Prostate gland (tissue), 2 donors: ENCODE results near the gene FHDC1. TPM values are rescaled to one million over a fixed set of nuclear protein-coding genes. Genes with fewer than 3 reads are reported as not detected.

Experiments
- DNase-seq: peaks from one replicate; pipeline ENCODE4 v3.0.0-alpha.2; 2019; ENCODE audit warnings: low spot score
- H3K27ac ChIP-seq, 2 donors: fragments of 200-600 bp; sonication (generic); 2 replicates each; pipeline ENCODE4 v1.5.1; 2017 to 2019
- H3K27me3 ChIP-seq: fragments of 200-600 bp; sonication (generic); replicated peaks from 2 replicates; pipeline ENCODE4 v1.5.1; 2019; ENCODE audit not compliant: insufficient read depth
- H3K36me3 ChIP-seq, 2 donors: fragments of 200-600 bp; sonication (generic); 1 replicate in 1 of 2; 2 replicates in 1 of 2; pipeline versions ENCODE4 v1.5.1 to v1.8.1; 2017 to 2019
- H3K4me1 ChIP-seq: fragments of 200-600 bp; sonication (generic); replicated peaks from 2 replicates; pipeline ENCODE4 v1.5.1; 2019
- H3K4me3 ChIP-seq, 2 donors: fragments of 200-600 bp; sonication (generic); 2 replicates each; pipeline ENCODE4 v1.5.1; 2017 to 2019
- H3K9me3 ChIP-seq: fragments of 200-600 bp; sonication (generic); 2 replicates; pipeline ENCODE4 v1.5.1; 2017
- POLR2A ChIP-seq: fragments of 450-650 bp; IDR thresholded peaks from one replicate; pipeline ENCODE4 v1.6.1; 2016; ENCODE audit warnings: antibody characterized with exemption, mild to moderate bottlenecking
- POLR2AphosphoS5 ChIP-seq: sonication (generic); formaldehyde crosslinking; IDR thresholded peaks from one replicate; pipeline ENCODE4 v1.6.1; 2017; ENCODE audit warnings: antibody characterized with exemption
- WGBS: methylation state at CpG from one replicate; pipeline ENCODE4 v1.1.5; 2018; 5-methylcytosine and 5-hydroxymethylcytosine counted together
- intact Hi-C: fragments of 100-400 bp; cut with DNase I; formaldehyde crosslinking; loops from one replicate; pipeline ENCODE4 v1.14.2; 2022
- total RNA-seq, 2 donors: library from RNA; depleted of rRNA; stranded (reverse); fragments of >200 nt; gene quantifications; one replicate each; pipeline ENCODE4 v1.1.0, GENCODE V29; 2016
- TF ChIP-seq, protein P1 (sequence below), 4 experiments: fragments of 200-600 bp in 2 of 4; fragments of 450-650 bp in 2 of 4; sonication (generic) in 2 of 4; IDR thresholded peaks; 1 replicate in 3 of 4; 2 replicates in 1 of 4; pipeline ENCODE4 v1.5.1; 2016 to 2019; ENCODE audit warnings: antibody characterized with exemption in 4 of 4, mild to moderate bottlenecking in 2 of 4, moderate library complexity in 2 of 4

FHDC1 gene
- total RNA-seq, 2 donors from 2014 or later = 11.0 to 15.3 TPM

GRCh38 chr4:152988721-152989553 is 52.8 kb downstream of the FHDC1 start:
- no peaks in the 10 kb centered on the region for H3K36me3 ChIP-seq
- no peaks in the 10 kb centered on the region for H3K9me3 ChIP-seq
- DNase-seq = no peak
- H3K4me3 ChIP-seq = no peak overlapping the region
- H3K27me3 ChIP-seq = no peaks in the 10 kb centered on the region
- H3K4me1 ChIP-seq = no peaks in the 10 kb centered on the region
- no peak overlapping the region for H3K27ac ChIP-seq
- 86% methylated on average over 4 of the region's 4 CpGs for WGBS
- intact Hi-C loops = no loop called here
- no peak for TF ChIP-seq POLR2A
- TF ChIP-seq, protein P1, sequence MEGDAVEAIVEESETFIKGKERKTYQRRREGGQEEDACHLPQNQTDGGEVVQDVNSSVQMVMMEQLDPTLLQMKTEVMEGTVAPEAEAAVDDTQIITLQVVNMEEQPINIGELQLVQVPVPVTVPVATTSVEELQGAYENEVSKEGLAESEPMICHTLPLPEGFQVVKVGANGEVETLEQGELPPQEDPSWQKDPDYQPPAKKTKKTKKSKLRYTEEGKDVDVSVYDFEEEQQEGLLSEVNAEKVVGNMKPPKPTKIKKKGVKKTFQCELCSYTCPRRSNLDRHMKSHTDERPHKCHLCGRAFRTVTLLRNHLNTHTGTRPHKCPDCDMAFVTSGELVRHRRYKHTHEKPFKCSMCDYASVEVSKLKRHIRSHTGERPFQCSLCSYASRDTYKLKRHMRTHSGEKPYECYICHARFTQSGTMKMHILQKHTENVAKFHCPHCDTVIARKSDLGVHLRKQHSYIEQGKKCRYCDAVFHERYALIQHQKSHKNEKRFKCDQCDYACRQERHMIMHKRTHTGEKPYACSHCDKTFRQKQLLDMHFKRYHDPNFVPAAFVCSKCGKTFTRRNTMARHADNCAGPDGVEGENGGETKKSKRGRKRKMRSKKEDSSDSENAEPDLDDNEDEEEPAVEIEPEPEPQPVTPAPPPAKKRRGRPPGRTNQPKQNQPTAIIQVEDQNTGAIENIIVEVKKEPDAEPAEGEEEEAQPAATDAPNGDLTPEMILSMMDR (IDR thresholded peaks at IDR 0.05) = no peak
- TF ChIP-seq POLR2AphosphoS5 = no peak

GRCh38 chr4:152989554-152989970 is 53.4 kb downstream of the FHDC1 start:
- no peaks in the 10 kb centered on the region for H3K27me3 ChIP-seq
- no peaks in the 10 kb centered on the region for H3K9me3 ChIP-seq
- no peaks in the 10 kb centered on the region for H3K36me3 ChIP-seq
- TF ChIP-seq POLR2AphosphoS5 (no peak), POLR2A (no peak)
- TF ChIP-seq, protein P1 (IDR thresholded peaks at IDR 0.05) = no peak
- no peak overlapping the region for H3K27ac ChIP-seq
- intact Hi-C loops = no loop called here
- no peaks in the 10 kb centered on the region for H3K4me1 ChIP-seq
- no peak for DNase-seq
- 88% methylated on average over 3 of the region's 3 CpGs for WGBS
- no peak overlapping the region for H3K4me3 ChIP-seq

DNA sequence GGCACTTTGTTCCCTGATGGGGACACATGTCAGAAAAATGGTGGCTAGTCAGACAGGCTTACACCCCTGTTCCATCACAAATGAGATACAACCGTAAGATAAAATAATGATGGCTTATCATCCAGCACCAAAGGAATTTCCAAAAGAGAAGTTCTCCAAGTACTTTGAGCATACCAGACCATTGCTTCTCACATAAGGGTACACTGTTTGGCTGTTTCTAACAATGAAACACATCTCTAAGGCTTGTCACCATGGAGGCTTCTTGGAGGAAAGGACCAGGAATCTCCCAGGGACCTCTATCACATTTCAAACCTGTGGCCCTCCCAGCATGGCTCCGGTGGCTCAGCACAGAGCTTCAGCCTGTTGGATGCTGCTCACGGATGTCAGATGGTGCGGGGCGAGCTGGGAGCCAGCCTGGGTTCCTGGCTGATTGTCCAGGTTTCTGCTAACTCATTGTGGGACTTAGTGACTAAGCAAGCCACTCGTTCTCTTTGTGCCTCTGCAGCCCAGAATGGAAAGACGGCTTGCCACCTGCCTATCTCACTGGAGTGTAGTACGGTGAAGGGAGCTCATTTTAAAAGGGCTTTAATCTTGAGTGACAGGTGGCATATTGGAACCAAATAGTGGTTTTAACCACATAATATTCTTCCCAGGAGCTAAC is 54.5 kb downstream of the FHDC1 start:
- DNase-seq = no peak
- no peaks in the 10 kb centered on the region for H3K27me3 ChIP-seq
- H3K4me3 ChIP-seq = no peak overlapping the region
- TF ChIP-seq POLR2A (no peak), POLR2AphosphoS5 (no peak)
- TF ChIP-seq, protein P1 (IDR thresholded peaks at IDR 0.05) = no peak
- H3K27ac ChIP-seq = no peak overlapping the region
- H3K36me3 ChIP-seq = no peaks in the 10 kb centered on the region
- no peaks in the 10 kb centered on the region for H3K9me3 ChIP-seq
- peaks cover under 1% of the 10 kb centered on the region for H3K4me1 ChIP-seq
- 91% methylated on average over 8 of the region's 8 CpGs for WGBS
- intact Hi-C loops = no loop called here

- TF ChIP-seq POLR2A (no peak), POLR2AphosphoS5 (no peak)
- TF ChIP-seq, protein P1 (IDR thresholded peaks at IDR 0.05) = no peak
- Histone ChIP-seq H3K4me1 (peaks cover 7% of the 10 kb centered on the region), H3K4me3 (no peak overlapping the region), H3K36me3 (no peaks in the 10 kb centered on the region), H3K27ac (no peak overlapping the region), H3K27me3 (no peaks in the 10 kb centered on the region), H3K9me3 (no peaks in the 10 kb centered on the region)
- intact Hi-C loops = no loop called here
- WGBS = 78% methylated on average over 3 of the region's 3 CpGs
- no peak for DNase-seq
Observed at GRCh38 chr4:152991398-152991797, 55.3 kb downstream of the FHDC1 start.
